Subcutaneous adipose tissue (tissue), 4 donors: ENCODE results near the gene SYNJ1. TPM values are rescaled to one million over a fixed set of nuclear protein-coding genes. Genes with fewer than 3 reads are reported as not detected.

Experiments used
- total RNA-seq, 4 donors: library from RNA; depleted of rRNA; stranded (reverse); fragments of >200 nt; gene quantifications; one replicate each; pipeline ENCODE4 v1.1.0, GENCODE V29; 2016
- TF ChIP-seq, protein P1 (sequence below): fragments of 450-650 bp; IDR thresholded peaks from one replicate; pipeline ENCODE4 v1.5.1; 2016; ENCODE audit warnings: low read depth, mild to moderate bottlenecking, control low read depth, antibody characterized with exemption, moderate library complexity

SYNJ1 gene
- total RNA-seq, 4 donors from 2014 or later, result 11.3 to 18.8 (median 14.0) TPM

DNA sequence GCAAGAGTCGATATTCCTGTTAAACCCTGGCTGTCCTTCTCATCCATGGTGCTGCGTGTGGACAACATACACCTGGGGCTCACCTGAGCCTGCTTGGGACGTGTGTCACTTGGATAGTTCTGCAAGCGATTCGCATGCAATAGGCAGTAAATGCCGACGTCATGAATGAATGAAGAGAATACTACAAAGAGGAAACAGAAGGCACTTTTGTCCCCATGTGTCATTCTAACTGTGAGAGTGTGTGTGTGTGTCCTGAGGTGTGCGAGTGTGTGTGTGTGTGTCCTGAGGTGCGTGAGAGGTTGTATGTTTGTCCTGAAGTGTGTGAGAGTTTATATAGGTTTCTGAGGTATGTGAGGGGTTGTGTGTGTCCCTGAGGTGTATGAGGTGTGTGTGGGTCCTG lies 141.8 kb downstream of the SYNJ1 start:
- TF ChIP-seq, protein P1, sequence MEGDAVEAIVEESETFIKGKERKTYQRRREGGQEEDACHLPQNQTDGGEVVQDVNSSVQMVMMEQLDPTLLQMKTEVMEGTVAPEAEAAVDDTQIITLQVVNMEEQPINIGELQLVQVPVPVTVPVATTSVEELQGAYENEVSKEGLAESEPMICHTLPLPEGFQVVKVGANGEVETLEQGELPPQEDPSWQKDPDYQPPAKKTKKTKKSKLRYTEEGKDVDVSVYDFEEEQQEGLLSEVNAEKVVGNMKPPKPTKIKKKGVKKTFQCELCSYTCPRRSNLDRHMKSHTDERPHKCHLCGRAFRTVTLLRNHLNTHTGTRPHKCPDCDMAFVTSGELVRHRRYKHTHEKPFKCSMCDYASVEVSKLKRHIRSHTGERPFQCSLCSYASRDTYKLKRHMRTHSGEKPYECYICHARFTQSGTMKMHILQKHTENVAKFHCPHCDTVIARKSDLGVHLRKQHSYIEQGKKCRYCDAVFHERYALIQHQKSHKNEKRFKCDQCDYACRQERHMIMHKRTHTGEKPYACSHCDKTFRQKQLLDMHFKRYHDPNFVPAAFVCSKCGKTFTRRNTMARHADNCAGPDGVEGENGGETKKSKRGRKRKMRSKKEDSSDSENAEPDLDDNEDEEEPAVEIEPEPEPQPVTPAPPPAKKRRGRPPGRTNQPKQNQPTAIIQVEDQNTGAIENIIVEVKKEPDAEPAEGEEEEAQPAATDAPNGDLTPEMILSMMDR, result no peak

DNA sequence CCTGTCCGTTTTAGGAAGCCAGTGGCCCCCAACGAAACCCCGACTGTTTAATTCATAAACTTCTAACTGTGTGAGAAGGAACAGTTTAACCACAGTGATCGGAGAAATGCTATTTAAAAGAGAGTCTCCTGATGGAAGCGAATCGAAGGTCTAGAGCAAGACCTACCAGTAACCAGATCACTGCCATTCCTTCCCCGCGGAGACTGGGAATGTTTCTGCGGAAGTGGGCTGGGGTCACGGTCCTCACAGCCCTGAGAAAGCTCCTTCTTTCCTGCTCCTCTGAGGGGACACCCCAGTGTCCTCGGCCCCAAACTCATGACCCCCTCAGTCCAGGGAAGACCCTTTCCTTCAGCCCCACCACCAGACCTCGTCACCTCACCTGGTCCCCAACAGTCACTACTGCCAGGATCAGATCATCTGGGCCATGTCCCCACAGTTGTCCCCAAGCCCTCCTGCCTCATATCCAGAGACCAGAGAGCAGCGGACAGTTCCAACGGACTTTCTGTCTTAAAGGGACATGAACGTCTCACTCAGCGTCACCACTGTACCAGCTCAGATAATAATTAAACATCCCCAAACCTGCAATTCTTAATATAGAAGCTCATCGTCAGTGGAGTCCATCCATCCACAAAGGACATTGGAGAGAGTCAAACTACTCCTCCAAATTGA lies 142.6 kb downstream of the SYNJ1 start, which contains the start of gene TCP10L:
Gene TCP10L, minus strand, starts transcription at position 482 of the 669 bp plus-strand sequence. CDS start 1,219 bp downstream, outside the sequence.
- TF ChIP-seq, protein P1, result no peak

DNA sequence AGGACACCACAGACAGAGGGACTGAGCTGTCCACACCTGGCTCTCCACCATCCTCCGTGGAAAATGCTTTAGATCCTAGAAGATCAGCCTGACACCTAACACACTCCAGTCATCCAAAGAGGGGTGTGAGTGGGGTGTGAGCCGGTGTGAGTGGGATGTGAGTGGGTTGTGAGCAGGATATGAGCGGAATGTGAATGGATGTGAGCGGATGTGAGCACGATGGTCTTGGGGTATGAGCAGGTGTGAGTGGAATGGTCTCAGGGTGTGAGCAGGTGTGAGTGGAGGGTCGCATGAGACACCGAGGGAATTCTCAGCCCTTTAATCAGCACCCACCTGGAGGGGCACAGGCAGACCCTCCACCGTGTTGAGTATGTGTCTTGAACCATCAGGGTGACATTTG lies 143.3 kb downstream of the SYNJ1 start:
- TF ChIP-seq, protein P1, result no peak

DNA sequence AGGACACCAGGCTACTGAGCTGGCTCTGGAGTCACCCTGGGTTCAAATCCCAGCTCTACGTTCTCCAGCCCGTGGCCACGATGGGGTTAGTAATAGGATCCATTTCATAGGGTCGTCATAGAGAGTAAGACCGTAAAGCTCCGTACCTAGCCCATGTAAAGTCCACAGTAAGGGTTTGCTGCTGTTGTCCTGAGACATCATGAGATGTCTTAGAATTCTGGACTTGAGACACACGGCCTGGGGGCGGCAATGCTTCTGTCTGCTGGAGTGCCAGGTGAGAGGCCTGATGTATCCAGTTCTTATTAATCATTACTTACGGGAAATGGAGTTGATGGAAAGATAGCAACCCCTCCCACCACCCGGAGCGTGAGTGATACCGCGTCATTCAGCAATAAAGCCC lies 146.1 kb downstream of the SYNJ1 start:
- TF ChIP-seq, protein P1, result no peak

DNA sequence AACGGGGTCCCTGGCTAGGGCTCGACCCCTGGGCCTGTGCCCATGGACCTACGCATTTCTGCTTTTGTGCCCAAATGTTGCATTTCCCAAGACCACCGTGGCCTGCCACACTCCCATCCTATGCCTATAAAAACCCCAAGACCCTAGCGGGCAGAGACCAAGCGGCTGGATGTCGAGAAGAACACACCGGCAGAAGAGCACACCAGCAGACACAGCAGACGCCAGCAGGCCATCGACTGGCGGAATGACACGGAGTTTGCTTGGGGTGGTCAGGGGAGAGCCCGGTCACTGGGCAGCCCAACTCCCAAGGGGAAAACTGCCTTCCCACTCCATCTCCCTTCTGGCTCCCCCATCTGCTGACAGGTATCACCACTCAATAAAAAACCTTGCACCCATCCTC lies 146.9 kb downstream of the SYNJ1 start:
- TF ChIP-seq, protein P1, result no peak

Other genes with a start within 250 kb of the SYNJ1 start
- gene TCP10L, start 142.5 kb downstream of the SYNJ1 start, total RNA-seq, result not detected
- 10 to 100 TPM; 10.7 to 16.5 (median 13.6) TPM for gene CFAP298, start 115.6 kb downstream of the SYNJ1 start, total RNA-seq
- gene PAXBP1, start 43.7 kb upstream of the SYNJ1 start, total RNA-seq, result 10 to 100 TPM; 33.0 to 53.2 (median 46.5) TPM